GM21576 (cell line): Measurements from ENCODE around the gene HDAC2.
A peak's percentile ranks its signal among the peaks of the same experiment; 100 is the strongest.
"Not testable (repeated sequence)": the region's sequence is repeated elsewhere in the genome, so short reads cannot be mapped to it uniquely, and the experiment has no call there.

Experiments used
- ATAC-seq: cut with Tn5 transposase; IDR thresholded peaks from one replicate; pipeline ENCODE4 v1.9.1; 2021; ENCODE audit warnings: mild to moderate bottlenecking, moderate library complexity; ENCODE audit not compliant: unreplicated experiment

HDAC2 gene

GRCh38 chr6:113970805-113971676, at the start of gene HDAC2:
HDAC2 (minus strand) TSS chr6:113971148; CDS start chr6:113970908, 240 bp downstream.
- peak; percentile 78 for ATAC-seq

- no peak for ATAC-seq
These were observed 49.2 kb upstream of the HDAC2 start for GRCh38 chr6:114020196-114020595.

- not testable (repeated sequence) for ATAC-seq
These were observed 46.2 kb upstream of the HDAC2 start for GRCh38 chr6:114017146-114017545.

- not testable (repeated sequence) for ATAC-seq
These were observed 43.2 kb upstream of the HDAC2 start for GRCh38 chr6:114014106-114014505.

DNA sequence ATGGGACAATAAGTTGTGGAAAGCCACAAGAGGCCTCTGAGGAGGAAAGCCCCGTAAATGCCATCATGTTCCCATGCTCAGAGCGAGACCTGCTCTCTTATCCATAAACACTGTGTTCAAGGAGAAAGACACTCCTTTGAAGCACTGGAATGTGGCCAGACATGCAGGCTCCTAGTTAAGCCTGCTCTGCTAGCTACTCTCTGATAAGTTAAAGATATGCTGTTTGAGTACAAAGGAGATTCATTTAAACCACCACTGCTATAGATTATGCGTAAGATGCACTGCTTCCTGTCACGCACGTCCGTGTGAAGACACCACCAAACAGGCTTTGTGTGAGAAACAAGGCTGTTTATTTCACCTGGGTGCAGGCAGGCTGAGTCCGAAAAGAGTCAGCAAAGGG, 40.5 kb upstream of the HDAC2 start:
- not testable (repeated sequence) for ATAC-seq

- no peak for ATAC-seq
These were observed 39.6 kb upstream of the HDAC2 start for GRCh38 chr6:114010540-114010939.

GRCh38 chr6:114009192-114009591, 38.2 kb upstream of the HDAC2 start:
- no peak for ATAC-seq

- ATAC-seq: no peak
These were observed 37.4 kb upstream of the HDAC2 start for GRCh38 chr6:114008331-114008730.

- no peak for ATAC-seq
These were observed 36.6 kb upstream of the HDAC2 start for GRCh38 chr6:114007516-114007915.

DNA sequence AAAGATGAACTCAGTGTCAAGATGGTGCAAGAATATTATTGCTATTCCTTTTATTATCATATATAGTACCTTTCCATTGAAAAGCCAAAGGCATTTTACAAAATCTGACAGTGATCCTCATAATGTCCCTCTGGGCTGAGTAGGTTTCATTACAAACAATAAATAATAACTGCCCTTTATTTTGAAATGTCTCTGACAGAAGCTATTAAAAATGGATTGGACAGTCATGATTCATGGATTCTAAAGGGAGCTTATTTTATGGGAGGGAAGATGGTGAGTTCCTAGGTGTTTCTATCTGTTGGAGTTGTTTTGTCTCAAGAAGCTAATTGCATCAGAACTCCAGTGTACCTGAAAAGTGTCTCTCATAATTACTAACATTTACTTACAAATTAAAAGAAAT, 30.4 kb upstream of the HDAC2 start:
- ATAC-seq: no peak

- no peak for ATAC-seq
These were observed 29.1 kb upstream of the HDAC2 start for GRCh38 chr6:114000069-114000468.

- ATAC-seq: no peak
These were observed 28.3 kb upstream of the HDAC2 start for GRCh38 chr6:113999284-113999683.

DNA sequence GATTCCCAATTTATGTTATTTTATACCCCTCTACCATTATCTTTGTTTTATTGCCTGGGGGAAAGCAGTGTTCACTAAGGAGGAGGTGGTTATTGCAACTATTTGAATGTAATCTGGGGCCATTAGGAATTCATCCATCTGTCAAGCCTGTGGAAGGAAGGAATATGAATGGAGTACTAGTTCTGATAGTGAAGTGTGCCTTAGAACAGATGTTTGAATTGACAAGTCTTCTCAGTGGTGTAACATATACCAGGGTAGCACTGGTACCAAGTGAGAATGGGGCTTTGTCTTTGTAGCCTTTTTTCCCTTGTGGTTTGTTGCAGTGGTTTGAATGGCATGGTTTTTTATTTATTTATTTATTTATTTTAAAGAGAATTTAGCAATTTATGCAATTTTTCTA, 27.9 kb upstream of the HDAC2 start:
- ATAC-seq: no peak

- ATAC-seq: no peak
These were observed 26.2 kb upstream of the HDAC2 start for GRCh38 chr6:113997116-113997515.

DNA sequence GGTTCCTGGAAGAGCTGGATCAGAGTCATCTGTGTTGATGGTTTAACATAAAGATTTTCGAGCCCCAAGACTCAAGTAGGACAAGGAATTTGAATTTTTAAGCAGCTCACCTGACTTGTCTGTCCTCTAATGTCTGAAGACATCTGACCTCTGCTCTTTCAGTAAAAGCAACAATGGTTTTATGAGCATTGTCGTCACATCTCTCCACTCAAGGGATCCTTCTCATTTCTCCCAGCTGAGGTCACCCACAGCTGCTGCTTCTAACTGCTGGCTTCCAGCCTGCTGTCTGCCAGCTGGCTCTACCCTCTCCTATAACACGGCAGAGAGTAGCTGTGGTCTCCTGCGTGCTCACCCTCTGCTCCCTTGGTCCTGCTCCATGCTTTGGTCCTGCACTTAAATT, 24.7 kb upstream of the HDAC2 start:
- no peak for ATAC-seq

DNA sequence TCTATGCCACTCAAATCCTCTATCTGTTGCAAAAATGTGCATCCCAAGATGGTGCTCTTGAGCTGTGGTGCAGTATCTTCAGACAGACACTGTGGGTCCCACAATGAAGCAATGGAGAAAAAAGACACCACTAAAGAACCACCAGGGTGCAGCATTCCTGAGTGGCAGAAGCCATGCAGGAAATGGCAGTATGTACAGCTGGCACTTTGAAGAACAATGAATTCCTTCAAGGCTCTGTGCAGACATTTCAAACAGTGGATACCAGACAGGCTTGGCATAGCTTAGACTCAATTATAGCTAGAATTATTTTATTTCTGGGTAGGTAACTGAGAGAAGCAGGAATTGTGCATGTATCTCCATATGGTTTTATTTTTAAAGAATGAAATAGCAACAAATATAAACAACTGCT, 24.0 kb upstream of the HDAC2 start:
- ATAC-seq: peak; percentile 100

DNA sequence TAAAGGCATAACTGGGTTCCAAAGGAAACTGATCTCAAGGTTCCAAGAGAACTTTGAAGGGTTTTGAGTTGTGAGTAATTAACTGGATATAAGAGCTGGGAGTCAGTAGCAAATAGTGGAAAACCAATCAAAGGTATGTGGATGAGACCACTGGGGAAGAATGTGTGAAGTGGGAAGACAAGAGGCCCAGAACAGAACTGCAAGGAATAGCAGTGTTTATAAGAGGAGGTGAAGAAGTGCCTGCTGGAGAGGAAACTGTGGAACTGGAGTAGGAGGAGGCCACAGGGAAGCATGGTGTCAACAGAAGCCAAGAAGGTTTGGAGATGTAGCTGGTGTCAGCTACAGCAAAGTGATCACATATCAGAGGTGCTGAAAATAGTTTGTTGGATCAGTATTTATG, 18.7 kb upstream of the HDAC2 start:
- ATAC-seq: no peak

DNA sequence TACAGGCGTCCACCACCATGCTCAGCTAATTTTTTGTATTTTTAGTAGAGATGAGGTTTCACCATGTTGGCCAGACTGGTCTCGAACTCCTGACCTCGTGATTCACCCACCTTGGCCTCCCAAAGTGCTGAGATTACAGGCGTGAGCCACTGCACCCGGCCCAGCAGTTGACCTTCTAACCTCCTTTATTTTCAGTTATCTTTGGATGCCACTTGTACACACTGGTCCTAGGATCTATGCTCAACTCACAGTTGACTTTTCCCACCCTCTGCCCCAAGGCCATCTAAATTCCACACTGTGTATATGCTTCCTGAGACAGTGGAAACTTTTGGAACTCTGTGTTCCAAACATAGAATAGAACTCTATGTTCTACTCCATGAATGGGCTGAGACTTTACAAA, 11.7 kb upstream of the HDAC2 start:
- ATAC-seq: not testable (repeated sequence)

- no peak for ATAC-seq
These were observed 11.2 kb upstream of the HDAC2 start for GRCh38 chr6:113982055-113982550.

DNA sequence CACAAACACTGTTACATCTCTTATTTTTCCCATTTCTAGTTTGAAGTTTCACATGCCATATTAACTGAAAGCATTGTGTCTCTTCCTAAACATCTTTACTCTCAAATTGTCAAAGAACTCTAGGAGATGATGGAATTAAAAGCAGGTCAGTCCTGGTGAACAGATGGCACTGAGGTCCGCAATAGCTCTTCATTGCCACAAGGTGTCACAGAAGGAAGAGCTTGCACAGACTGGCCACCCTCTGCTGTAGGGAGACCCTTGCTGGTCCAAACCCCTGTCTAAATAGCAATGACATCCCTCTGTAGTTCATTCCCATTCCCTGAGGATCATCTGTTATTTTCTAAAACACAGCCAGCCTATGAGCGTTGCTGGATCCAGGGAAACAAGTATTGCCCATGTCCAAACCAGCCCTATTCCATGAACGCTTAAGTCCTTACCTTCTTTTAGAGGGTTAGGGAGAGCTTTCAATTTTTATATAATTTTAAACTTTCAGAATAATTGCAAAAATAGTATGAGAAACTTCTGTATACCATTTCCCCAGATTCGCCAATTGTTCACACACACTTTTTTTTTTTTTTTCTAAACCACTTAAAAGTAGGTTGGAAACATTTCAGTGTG, 10.1 kb upstream of the HDAC2 start:
- ATAC-seq: peak; percentile 63

- ATAC-seq: peak; percentile 79
These were observed 9.0 kb upstream of the HDAC2 start for GRCh38 chr6:113979937-113980336.

DNA sequence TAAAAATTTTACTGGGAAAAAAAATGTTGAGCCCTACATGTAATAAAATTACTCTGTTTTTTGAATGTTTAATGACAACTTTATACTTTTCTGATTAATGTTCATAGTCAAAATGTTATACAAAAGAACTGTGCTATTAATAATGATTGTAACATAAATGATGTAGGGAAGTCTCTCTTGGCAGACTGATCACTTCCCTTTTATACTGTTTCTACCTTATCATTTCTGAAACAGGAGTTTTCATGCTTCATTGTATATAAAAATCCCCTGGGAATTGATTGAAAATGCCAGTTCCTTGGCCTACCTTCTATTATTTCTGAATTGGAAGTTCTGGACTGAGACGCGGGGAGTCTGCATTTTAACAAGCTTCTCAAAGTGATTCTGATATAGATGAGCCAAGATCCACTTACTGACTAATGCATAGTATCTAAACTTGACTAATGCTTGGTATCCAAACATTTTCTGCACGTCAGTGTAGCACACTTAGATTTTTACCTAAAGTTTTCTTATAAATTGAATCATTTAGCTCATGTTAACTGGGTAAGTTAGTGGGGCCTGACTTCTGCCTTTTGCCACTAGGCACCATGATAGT, 7.2 kb upstream of the HDAC2 start:
- no peak for ATAC-seq
